ENCODE results near the gene LRRK1. TPM values are rescaled to one million over a fixed set of nuclear protein-coding genes. Genes with fewer than 3 reads are reported as not detected.
A peak's percentile ranks its signal among the peaks of the same experiment; 100 is the strongest.

Gene LRRK1
- total and polyA plus RNA-seq, 2 of the 4 experiments (the other 2 are of a cell fraction) = 3.0 to 5.8 TPM

GRCh38 chr15:101069654-101069973 is 150.5 kb downstream of the LRRK1 start:
- BruUV-seq (replicated peaks) = no TSS peak
- in situ Hi-C loops (cut with MboI; ENCODE audit: low sequenced_read_pairs) (no loop called here), dilution Hi-C loops (cut with HindIII; ENCODE audit: low sequenced_read_pairs, unreplicated experiment) (no loop called here), intact Hi-C loops (cut with micrococcal nuclease) (loop anchor here (1.0 kb wide), 1 partner anchor 54 kb away; no protein-coding TSS in a partner anchor)
- no peak overlapping the region for H4K5ac ChIP-seq (ENCODE audit: low read depth, low read length)
- H4K8ac ChIP-seq (ENCODE audit: low read depth in 2 of 2, low read length in 2 of 2) = peak overlapping the region; percentile 89; a peak in 3 of 4 replicates
- ATAC-seq (ENCODE audit: low read depth) (no peak), DNase-seq (no peak)
- peaks cover 25% of the 10 kb centered on the region for H3K4me1 ChIP-seq (ENCODE audit: control insufficient read depth, insufficient read depth, low read length)
- peaks cover 23% of the 10 kb centered on the region for H3K9me1 ChIP-seq (ENCODE audit: insufficient read depth, low read length)
- H2AK5ac ChIP-seq (ENCODE audit: low read depth, low read length) = peak overlapping the region; percentile 72
- peak overlapping the region; percentile 16; the same call in 1 of the 3 replicates for H2BK15ac ChIP-seq (ENCODE audit: low read depth, low read length)
- TF ChIP-seq CEBPB (IDR thresholded peaks at IDR 0.05; ENCODE audit: low read depth, low read length) (peak; percentile 42; the same call in 1 of the 2 replicates), POLR2A (IDR thresholded peaks at IDR 0.05; ENCODE audit: low read depth, low read length) (no peak; the same call in 1 of the 2 replicates), CTCF (conservative IDR thresholded peaks at IDR 0.05; ENCODE audit: low read depth, low read length) (no peak), RFX5 (IDR thresholded peaks at IDR 0.05; ENCODE audit: low read depth, low read length) (no peak), MAFK (IDR thresholded peaks at IDR 0.05; ENCODE audit: low read depth, low read length) (no peak), RCOR1 (IDR thresholded peaks at IDR 0.05; ENCODE audit: insufficient replicate concordance, low read length) (no peak)
- no peak overlapping the region for H3K18ac ChIP-seq (ENCODE audit: low read depth, low read length)
- H2AK9ac ChIP-seq (replicated peaks; ENCODE audit: low read depth, low read length, poor library complexity) = no peak overlapping the region
- H3K79me1 ChIP-seq (ENCODE audit: low read depth in 1 of 2, low read length in 2 of 2) = peaks cover 0 to 16% of the 10 kb centered on the region in 2 experiments; a peak in 1 of 4 replicates
- H3K4ac ChIP-seq (ENCODE audit: low read depth, low read length) = peak overlapping the region; percentile 93
- no CpG with 5 or more reads among the region's 4 CpGs for WGBS, 2 experiments (ENCODE audit: extremely low coverage in 2 of 2, insufficient read length in 1 of 2)
- H3K27me3 ChIP-seq (ENCODE audit: control insufficient read depth, insufficient read depth, low read length) = no peaks in the 10 kb centered on the region
- no peaks in the 10 kb centered on the region for H3K9me3 ChIP-seq (ENCODE audit: control insufficient read depth, insufficient read depth, low read length)
- peak overlapping the region; percentile 93 for H2BK120ac ChIP-seq (ENCODE audit: low read depth, low read length)
- no peak overlapping the region; the same call in 1 of the 2 replicates for H3K27ac ChIP-seq (ENCODE audit: insufficient read depth, low read length)
- POLR2A ChIA-PET (ENCODE audit: unreplicated experiment) = interaction anchor here (0.5 kb wide), 1 partner anchor 183 kb away, joined by 3 read pairs; the partner anchor contains the start of gene CHSY1
- peak overlapping the region; percentile 67 for H3K14ac ChIP-seq (replicated peaks; ENCODE audit: low read depth, low read length)
- H2BK20ac ChIP-seq (ENCODE audit: low read depth, low read length) = peak overlapping the region; percentile 78
- no peak overlapping the region for H3K9ac ChIP-seq (ENCODE audit: low read depth, low read length)
- peak overlapping the region; percentile 80 for H2BK5ac ChIP-seq (ENCODE audit: low read depth, low read length, poor library complexity, severe bottlenecking)
- H2AFZ ChIP-seq (replicated peaks; ENCODE audit: low read length, poor library complexity) = peak overlapping the region; percentile 83
- CTCF ChIA-PET = interaction anchor here (1.6 kb wide), 1 partner anchor 137 kb away, joined by 3 read pairs; no protein-coding TSS in a partner anchor
- peaks cover 7% of the 10 kb centered on the region; the same call in 1 of the 2 replicates for H3K36me3 ChIP-seq (ENCODE audit: control insufficient read depth, insufficient read depth, low read length)
- no peaks in the 10 kb centered on the region for H4K20me1 ChIP-seq (ENCODE audit: insufficient read depth, low read length)
- H3K23ac ChIP-seq (ENCODE audit: low read depth, low read length) = peak overlapping the region; percentile 84
- H3K4me3 ChIP-seq (ENCODE audit: insufficient read depth, low read depth, low read length) = no peak overlapping the region
- no peak overlapping the region for H4K91ac ChIP-seq (ENCODE audit: insufficient read depth, low read depth, low read length)
- H3K56ac ChIP-seq (ENCODE audit: extremely low read depth, insufficient read depth, low read length) = peak overlapping the region; percentile 43; the same call in 1 of the 2 replicates
- H3K4me2 ChIP-seq (ENCODE audit: low read depth, low read length) = no peak overlapping the region
